Neuronal stem cell (in vitro differentiated cells): ENCODE data around the gene NDRG2.
A peak's percentile ranks its signal among the peaks of the same experiment; 100 is the strongest.

Source experiments
- DNase-seq: peaks from one replicate; pipeline ENCODE4 v3.0.0-alpha.2; 2013; ENCODE audit warnings: low spot score
- H2AFZ ChIP-seq: one replicate; pipeline ENCODE4 v1.6.1; 2013; ENCODE audit warnings: mild to moderate bottlenecking, low read length, inconsistent platforms
- H2AK5ac ChIP-seq: 2 replicates; pipeline ENCODE4 v1.6.1; 2013; ENCODE audit warnings: low read depth, mild to moderate bottlenecking, inconsistent platforms, low read length, moderate library complexity, mixed read lengths
- H2BK120ac ChIP-seq: 2 replicates; pipeline ENCODE4 v1.6.1; 2013; ENCODE audit warnings: low read depth, mild to moderate bottlenecking, inconsistent platforms, low read length, moderate library complexity, mixed read lengths
- H2BK12ac ChIP-seq: one replicate; pipeline ENCODE4 v1.6.1; 2013; ENCODE audit warnings: low read length, inconsistent platforms
- H2BK15ac ChIP-seq: 2 replicates; pipeline ENCODE4 v1.6.1; 2013; ENCODE audit warnings: mild to moderate bottlenecking, low read length, inconsistent platforms, mixed read lengths
- H2BK5ac ChIP-seq: one replicate; pipeline ENCODE4 v1.6.1; 2013; ENCODE audit warnings: inconsistent platforms, mild to moderate bottlenecking, low read length, moderate library complexity
- H3K14ac ChIP-seq: one replicate; pipeline ENCODE4 v1.6.1; 2013; ENCODE audit warnings: low read length, inconsistent platforms
- H3K18ac ChIP-seq: 2 replicates; pipeline ENCODE4 v1.6.1; 2013; ENCODE audit warnings: low read length, inconsistent platforms
- H3K23ac ChIP-seq: 2 replicates; pipeline ENCODE4 v1.6.1; 2013; ENCODE audit warnings: low read depth, mild to moderate bottlenecking, mixed read lengths, low read length, inconsistent platforms; ENCODE audit not compliant: poor library complexity
- H3K27ac ChIP-seq: replicated peaks from 3 replicates; pipeline ENCODE4 v1.5.1; 2013; ENCODE audit warnings: low read length, inconsistent platforms
- H3K27me3 ChIP-seq, 3 experiments: 2 replicates each; pipeline ENCODE4 v1.6.1; 2013; ENCODE audit warnings: low read length in 3 of 3, mild to moderate bottlenecking in 2 of 3, inconsistent platforms in 1 of 3, low read depth in 1 of 3, mixed read lengths in 1 of 3, moderate library complexity in 1 of 3; ENCODE audit not compliant: control insufficient read depth in 3 of 3, insufficient read depth in 3 of 3
- H3K36me3 ChIP-seq, 2 donors: replicated peaks in 1 of 2; 2 replicates each; pipeline ENCODE4 v1.6.1; 2013; ENCODE audit warnings: low read length in 2 of 2; ENCODE audit not compliant: control insufficient read depth in 2 of 2, insufficient read depth in 2 of 2
- H3K4ac ChIP-seq: 2 replicates; pipeline ENCODE4 v1.6.1; 2013; ENCODE audit warnings: inconsistent platforms, mild to moderate bottlenecking, low read length, moderate library complexity
- H3K4me1 ChIP-seq, 2 donors: 1 replicate in 1 of 2; 2 replicates in 1 of 2; pipeline ENCODE4 v1.6.1; 2013; ENCODE audit warnings: low read length in 2 of 2, low read depth in 1 of 2; ENCODE audit not compliant: control insufficient read depth in 2 of 2, insufficient read depth in 1 of 2
- H3K4me2 ChIP-seq: one replicate; pipeline ENCODE4 v1.6.1; 2013; ENCODE audit warnings: mild to moderate bottlenecking, low read length, inconsistent platforms; ENCODE audit not compliant: insufficient read depth, poor library complexity, severe bottlenecking
- H3K4me3 ChIP-seq, 2 donors: 2 replicates each; pipeline ENCODE4 v1.5.1; 2013; ENCODE audit warnings: low read length in 2 of 2, mild to moderate bottlenecking in 2 of 2, inconsistent platforms in 1 of 2, moderate library complexity in 1 of 2
- H3K79me1 ChIP-seq: one replicate; pipeline ENCODE4 v1.6.1; 2013; ENCODE audit warnings: low read depth, mild to moderate bottlenecking, inconsistent platforms, low read length, moderate library complexity
- H3K9ac ChIP-seq: one replicate; pipeline ENCODE4 v1.6.1; 2013; ENCODE audit warnings: mild to moderate bottlenecking, low read depth, low read length, inconsistent platforms; ENCODE audit not compliant: poor library complexity
- H3K9me3 ChIP-seq, 2 donors: replicated peaks in 1 of 2; 2 replicates each; pipeline versions ENCODE3 to v1.6.1; 2013; ENCODE audit warnings: low read length in 2 of 2, mild to moderate bottlenecking in 2 of 2, inconsistent platforms in 1 of 2, low read depth in 1 of 2, mixed read lengths in 1 of 2, moderate library complexity in 1 of 2; ENCODE audit not compliant: control insufficient read depth in 2 of 2, insufficient read depth in 1 of 2
- H4K8ac ChIP-seq: one replicate; pipeline ENCODE4 v1.6.1; 2013; ENCODE audit warnings: low read depth, mild to moderate bottlenecking, inconsistent platforms, low read length, moderate library complexity
- H4K91ac ChIP-seq: one replicate; pipeline ENCODE4 v1.6.1; 2013; ENCODE audit warnings: low read length, low read depth, mild to moderate bottlenecking, inconsistent platforms; ENCODE audit not compliant: poor library complexity
- WGBS, 2 donors: extraction: QIAGEN DNeasy Blood & Tissue Kit; methylation state at CpG; one replicate each; pipeline ENCODE4 v1.1.7; 2013; ENCODE audit warnings: missing lambda C conversion rate in 2 of 2, mixed read lengths in 1 of 2; ENCODE audit not compliant: insufficient read length in 2 of 2, insufficient replicate concordance in 1 of 2; ENCODE audit errors: extremely low coverage in 2 of 2; 5-methylcytosine and 5-hydroxymethylcytosine counted together

The NDRG2 gene

DNA sequence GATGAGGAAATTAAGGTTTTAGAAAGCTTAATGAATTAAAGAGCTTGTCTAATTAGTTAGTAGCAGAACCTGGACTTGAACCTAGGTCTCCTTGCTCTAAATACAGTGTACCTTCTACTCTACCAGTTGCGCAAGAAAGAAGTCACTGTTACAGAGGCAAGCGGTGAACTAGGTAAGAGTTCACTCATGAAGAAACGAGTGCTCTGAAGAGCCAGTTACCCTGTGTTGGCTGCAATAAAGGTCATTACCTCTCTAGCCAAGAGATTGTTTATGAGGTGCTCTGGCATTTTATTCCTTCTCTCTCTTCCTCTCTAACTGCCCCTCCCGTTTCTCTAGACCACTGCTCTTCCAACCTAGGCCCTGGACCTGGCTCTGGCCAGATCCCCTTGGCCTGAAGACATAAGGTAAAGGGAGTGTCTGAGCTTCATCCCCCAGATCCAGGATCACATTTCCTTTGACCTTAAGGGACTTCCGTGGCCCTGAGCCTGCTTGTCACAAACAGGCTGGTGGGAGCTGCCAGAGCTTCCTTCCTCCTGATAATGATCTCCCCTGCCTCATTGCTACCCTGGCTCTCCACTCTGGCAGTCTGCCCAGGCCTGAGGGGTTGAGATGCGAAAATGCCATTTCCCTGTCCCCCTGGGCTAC is 19.2 kb upstream of the NDRG2 start:
- Histone ChIP-seq H2BK5ac (no peak overlapping the region), H2AFZ (no peak overlapping the region), H3K27ac (no peak overlapping the region), H3K4me2 (no peak overlapping the region), H3K4ac (no peak overlapping the region), H4K91ac (no peak overlapping the region), H3K27me3 (peaks cover 0 to 41% (median 0%) of the 10 kb centered on the region in 3 experiments), H3K4me3 (no peak overlapping the region), H3K18ac (no peak overlapping the region), H2BK12ac (no peak overlapping the region), H3K36me3 (no peaks in the 10 kb centered on the region), H3K79me1 (no peaks in the 10 kb centered on the region), H2AK5ac (no peak overlapping the region), H2BK120ac (no peak overlapping the region), H2BK15ac (no peak overlapping the region), H3K9ac (no peak overlapping the region), H3K4me1 (peaks cover 0 to under 1% of the 10 kb centered on the region in 2 donors), H3K14ac (no peak overlapping the region), H4K8ac (no peak overlapping the region), H3K23ac (no peak overlapping the region), H3K9me3 (no peaks in the 10 kb centered on the region)
- no peak for DNase-seq
- no CpG with 5 or more reads among the region's 6 CpGs for WGBS, 2 donors

DNA sequence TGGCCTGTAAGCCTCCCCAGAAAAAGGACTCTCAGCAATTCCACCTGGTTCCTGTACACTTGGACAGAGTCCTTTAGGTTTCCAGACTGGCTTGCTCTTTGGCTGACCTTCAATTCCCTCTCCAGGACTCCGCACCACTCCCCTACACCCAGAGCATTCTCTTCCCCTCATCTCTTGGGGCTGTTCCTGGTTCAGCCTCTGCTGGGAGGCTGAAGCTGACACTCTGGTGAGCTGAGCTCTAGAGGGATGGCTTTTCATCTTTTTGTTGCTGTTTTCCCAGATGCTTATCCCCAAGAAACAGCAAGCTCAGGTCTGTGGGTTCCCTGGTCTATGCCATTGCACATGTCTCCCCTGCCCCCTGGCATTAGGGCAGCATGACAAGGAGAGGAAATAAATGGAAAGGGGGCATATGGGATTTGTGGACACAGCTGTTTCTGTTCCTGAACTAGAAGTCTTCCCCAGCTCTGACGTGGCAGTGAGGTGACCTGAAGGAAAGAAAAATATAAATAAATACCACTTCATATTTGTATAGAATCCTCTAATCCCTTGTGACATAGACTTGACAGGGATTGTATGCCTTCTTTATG is 18.6 kb upstream of the NDRG2 start:
- no CpG with 5 or more reads among the region's 2 CpGs for WGBS, 2 donors

DNA sequence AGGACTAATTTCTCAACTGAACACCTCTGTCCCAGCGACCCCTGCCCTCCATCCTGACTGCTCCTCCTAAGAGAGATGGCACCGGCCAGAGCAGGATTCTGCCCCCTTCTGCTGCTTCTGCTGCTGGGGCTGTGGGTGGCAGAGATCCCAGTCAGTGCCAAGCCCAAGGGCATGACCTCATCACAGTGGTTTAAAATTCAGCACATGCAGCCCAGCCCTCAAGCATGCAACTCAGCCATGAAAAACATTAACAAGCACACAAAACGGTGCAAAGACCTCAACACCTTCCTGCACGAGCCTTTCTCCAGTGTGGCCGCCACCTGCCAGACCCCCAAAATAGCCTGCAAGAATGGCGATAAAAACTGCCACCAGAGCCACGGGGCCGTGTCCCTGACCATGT is 18.1 kb upstream of the NDRG2 start:
- Histone ChIP-seq H3K27me3 (peaks cover 0 to 41% (median 0%) of the 10 kb centered on the region in 3 experiments), H3K14ac (peak overlapping the region; percentile 5), H2AK5ac (no peak overlapping the region), H2AFZ (no peak overlapping the region), H3K9me3 (no peaks in the 10 kb centered on the region), H3K27ac (no peak overlapping the region), H2BK12ac (no peak overlapping the region), H2BK5ac (no peak overlapping the region), H3K4me3 (no peak overlapping the region), H3K79me1 (no peaks in the 10 kb centered on the region), H2BK120ac (no peak overlapping the region), H4K91ac (no peak overlapping the region), H3K4me2 (no peak overlapping the region), H3K18ac (no peak overlapping the region), H3K9ac (no peak overlapping the region), H4K8ac (no peak overlapping the region), H3K4me1 (peaks cover 1 to 2% of the 10 kb centered on the region in 2 donors), H3K4ac (no peak overlapping the region), H3K36me3 (no peaks in the 10 kb centered on the region), H2BK15ac (no peak overlapping the region), H3K23ac (no peak overlapping the region)
- WGBS, 2 donors = no CpG with 5 or more reads among the region's 8 CpGs
- DNase-seq = no peak

More for the DNA sequence above, 18.6 kb upstream of the NDRG2 start:
- Histone ChIP-seq H2BK5ac (no peak overlapping the region), H2AK5ac (no peak overlapping the region), H3K4me3 (no peak overlapping the region), H3K18ac (no peak overlapping the region), H3K14ac (no peak overlapping the region), H4K91ac (no peak overlapping the region), H2BK120ac (no peak overlapping the region), H3K4me2 (no peak overlapping the region), H3K9me3 (no peaks in the 10 kb centered on the region), H2BK15ac (no peak overlapping the region), H3K9ac (no peak overlapping the region), H3K27ac (no peak overlapping the region), H3K23ac (no peak overlapping the region), H2AFZ (no peak overlapping the region), H3K4me1 (peaks cover 1 to 2% of the 10 kb centered on the region in 2 donors), H4K8ac (no peak overlapping the region), H3K4ac (no peak overlapping the region), H3K79me1 (no peaks in the 10 kb centered on the region), H2BK12ac (no peak overlapping the region), H3K36me3 (no peaks in the 10 kb centered on the region), H3K27me3 (peaks cover 0 to 41% (median 0%) of the 10 kb centered on the region in 3 experiments)
- DNase-seq = no peak

DNA sequence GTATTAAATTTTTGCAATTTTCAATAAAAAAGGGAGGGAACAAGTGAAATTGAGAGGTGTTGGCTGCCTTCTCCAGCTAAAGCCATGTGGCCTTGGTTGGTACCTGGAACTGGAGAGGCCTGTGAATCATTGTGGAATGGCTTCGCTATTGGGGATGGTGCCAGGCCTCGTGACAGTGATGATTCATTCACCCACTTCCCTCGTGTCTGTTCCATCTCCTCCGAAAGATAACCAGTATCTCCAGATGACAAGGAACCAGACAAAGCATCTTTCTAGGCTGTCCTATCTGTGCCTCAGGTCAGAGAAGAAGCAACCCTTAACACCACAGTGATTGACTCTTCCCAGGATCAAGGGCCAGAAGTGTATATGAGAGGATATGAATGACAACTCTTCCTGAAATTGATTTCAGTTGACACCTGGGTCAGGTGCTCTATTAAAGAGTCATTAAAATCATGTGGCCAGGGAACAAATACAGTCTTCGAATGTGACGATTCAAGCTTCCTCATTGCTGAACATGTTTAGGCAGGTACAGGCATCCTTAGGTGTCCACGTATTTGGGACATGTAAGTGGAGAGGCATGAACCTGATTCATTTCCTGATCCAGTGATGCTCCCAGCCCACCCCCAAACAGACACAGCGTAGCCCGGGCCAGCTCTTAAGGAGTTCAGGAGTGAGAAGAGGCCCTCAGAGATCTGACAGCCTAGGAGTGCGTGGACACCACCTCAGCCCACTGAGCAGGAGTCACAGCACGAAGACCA is 17.0 kb upstream of the NDRG2 start, which contains the start of gene RNASE7:
Gene RNASE7, plus strand, starts transcription at position 687 of the 758 bp plus-strand sequence. CDS start 631 bp downstream, outside the sequence.
- no peak for DNase-seq
- no peak within 1 kb of the TSS for H2BK5ac ChIP-seq
- no peak within 1 kb of the TSS for H2AK5ac ChIP-seq
- no peak within 1 kb of the TSS for H3K4me2 ChIP-seq
- H3K79me1 ChIP-seq = no peaks in the 10 kb centered on the region
- no peaks in the 10 kb centered on the region for H3K36me3 ChIP-seq
- H2AFZ ChIP-seq = no peak within 1 kb of the TSS
- H2BK15ac ChIP-seq = no peak within 1 kb of the TSS
- no peak within 1 kb of the TSS for H2BK12ac ChIP-seq
- H3K9me3 ChIP-seq = no peaks in the 10 kb centered on the region
- WGBS, 2 donors = no CpG with 5 or more reads among the region's 11 CpGs
- no peak within 1 kb of the TSS for H4K91ac ChIP-seq
- no peak within 1 kb of the TSS for H3K4me3 ChIP-seq
- H3K27ac ChIP-seq = no peak within 1 kb of the TSS
- peaks cover 0 to 50% (median 0%) of the 10 kb centered on the region in 3 experiments for H3K27me3 ChIP-seq
- no peak within 1 kb of the TSS for H3K23ac ChIP-seq
- H4K8ac ChIP-seq = no peak within 1 kb of the TSS
- no peak within 1 kb of the TSS for H3K4ac ChIP-seq
- H3K4me1 ChIP-seq = peaks cover 1 to 2% of the 10 kb centered on the region in 2 donors
- no peak within 1 kb of the TSS for H2BK120ac ChIP-seq
- H3K9ac ChIP-seq = no peak within 1 kb of the TSS
- H3K18ac ChIP-seq = no peak within 1 kb of the TSS
- peak within 1 kb of the TSS; percentile 5 for H3K14ac ChIP-seq
